Smooth muscle cell (in vitro differentiated cells): ENCODE measurements around the gene STEAP2. TPM values are rescaled to one million over a fixed set of nuclear protein-coding genes. Genes with fewer than 3 reads are reported as not detected.

Source experiments
- DNase-seq: peaks from one replicate; lab custom pipeline; 2025; ENCODE audit not compliant: unreplicated experiment; lab: John Stamatoyannopoulos, UW
- H2AFZ ChIP-seq: fragments of 200-600 bp; sonication (generic); 2 replicates; pipeline ENCODE4 v1.6.0; 2016; ENCODE audit warnings: antibody characterized with exemption, low read depth, mild to moderate bottlenecking
- H3F3A ChIP-seq: fragments of 200-600 bp; sonication (generic); 2 replicates; pipeline ENCODE4 v1.6.0; 2017; ENCODE audit warnings: antibody characterized with exemption, low read depth
- H3K27ac ChIP-seq: fragments of 200-600 bp; sonication (generic); 2 replicates; pipeline ENCODE4 v1.5.1; 2016; ENCODE audit warnings: low read depth, mild to moderate bottlenecking
- H3K27me3 ChIP-seq: fragments of 200-600 bp; sonication (generic); 2 replicates; pipeline ENCODE4 v1.6.1; 2016; ENCODE audit warnings: low read depth, mild to moderate bottlenecking
- H3K36me3 ChIP-seq: fragments of 200-600 bp; sonication (generic); 2 replicates; pipeline ENCODE4 v1.5.1; 2016; ENCODE audit warnings: low read depth
- H3K4me1 ChIP-seq: fragments of 200-600 bp; sonication (generic); 2 replicates; pipeline ENCODE4 v1.5.1; 2016; ENCODE audit warnings: low read depth
- H3K4me2 ChIP-seq: fragments of 200-600 bp; sonication (generic); 2 replicates; pipeline ENCODE4 v1.6.0; 2016; ENCODE audit warnings: mild to moderate bottlenecking
- H3K4me3 ChIP-seq: fragments of 200-600 bp; sonication (generic); 2 replicates; pipeline ENCODE4 v1.5.1; 2016; ENCODE audit warnings: mild to moderate bottlenecking
- H3K79me2 ChIP-seq: fragments of 200-600 bp; sonication (generic); 2 replicates; pipeline ENCODE4 v1.6.0; 2016; ENCODE audit warnings: low read depth, mild to moderate bottlenecking
- H3K9ac ChIP-seq: fragments of 200-600 bp; sonication (generic); 2 replicates; pipeline ENCODE4 v1.6.0; 2016; ENCODE audit warnings: low read depth
- H3K9me3 ChIP-seq: fragments of 200-600 bp; sonication (generic); replicated peaks from 2 replicates; pipeline ENCODE4 v1.5.1; 2016; ENCODE audit warnings: low read depth
- H4K20me1 ChIP-seq: fragments of 200-600 bp; sonication (generic); 2 replicates; pipeline ENCODE4 v1.6.0; 2016; ENCODE audit warnings: low read depth
- WGBS: methylation state at CpG from one replicate; pipeline ENCODE4 v1.1.7; 2016; ENCODE audit warnings: low lambda C conversion rate; 5-methylcytosine and 5-hydroxymethylcytosine counted together
- polyA plus RNA-seq: library from polyadenylated mRNA; unstranded; fragments of >200 nt; fragmentation: Nextera tagmentation; extraction: Ambion mirVana; gene quantifications from 2 replicates; pipeline ENCODE4 v1.2.1, GENCODE V29; 2016
- total RNA-seq: library from RNA; depleted of rRNA; stranded (reverse); fragments of >200 nt; gene quantifications from 2 replicates; pipeline ENCODE4 v1.2.3, GENCODE V29; 2014
- TF ChIP-seq, protein P1 (sequence below): fragments of 200-600 bp; sonication (generic); IDR thresholded peaks from 2 replicates; pipeline ENCODE4 v1.5.1; 2017; ENCODE audit warnings: borderline replicate concordance, mild to moderate bottlenecking, antibody characterized with exemption; ENCODE audit not compliant: insufficient read depth, poor library complexity, severe bottlenecking

STEAP2 gene
- total and polyA plus RNA-seq, 2 experiments from 2014 or later: 1.0 TPM; not detected in 1

DNA sequence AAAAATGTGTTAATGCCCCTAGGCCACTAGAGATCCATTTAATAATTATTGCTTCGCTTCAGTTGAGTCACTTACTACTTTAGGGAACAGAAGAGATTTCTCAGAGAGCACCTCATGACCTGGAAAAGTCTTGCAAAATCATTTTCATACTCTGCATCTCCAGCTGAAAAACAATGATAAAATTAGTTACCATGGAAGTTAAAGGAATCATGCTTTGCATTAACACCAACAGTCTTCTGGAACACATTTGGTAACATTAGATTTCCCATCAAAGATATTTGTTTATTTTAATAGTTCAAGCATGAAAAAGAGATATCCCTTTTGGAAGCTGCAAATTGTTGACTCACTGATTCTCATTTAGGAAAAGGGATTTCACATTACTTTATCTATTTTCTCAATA, 1.8 kb upstream of the STEAP2 start:
- no peak overlapping the region for H3K4me2 ChIP-seq
- whole genome bisulfite sequencing: 69% methylated on average over 1 of the region's 1 CpG
- H3K36me3 ChIP-seq: no peaks in the 10 kb centered on the region
- H3K27ac ChIP-seq: no peak overlapping the region
- H3K79me2 ChIP-seq: no peaks in the 10 kb centered on the region
- no peak overlapping the region for H2AFZ ChIP-seq
- peaks cover 7% of the 10 kb centered on the region for H3K27me3 ChIP-seq
- DNase-seq: no peak
- H4K20me1 ChIP-seq: no peaks in the 10 kb centered on the region
- TF ChIP-seq, protein P1, sequence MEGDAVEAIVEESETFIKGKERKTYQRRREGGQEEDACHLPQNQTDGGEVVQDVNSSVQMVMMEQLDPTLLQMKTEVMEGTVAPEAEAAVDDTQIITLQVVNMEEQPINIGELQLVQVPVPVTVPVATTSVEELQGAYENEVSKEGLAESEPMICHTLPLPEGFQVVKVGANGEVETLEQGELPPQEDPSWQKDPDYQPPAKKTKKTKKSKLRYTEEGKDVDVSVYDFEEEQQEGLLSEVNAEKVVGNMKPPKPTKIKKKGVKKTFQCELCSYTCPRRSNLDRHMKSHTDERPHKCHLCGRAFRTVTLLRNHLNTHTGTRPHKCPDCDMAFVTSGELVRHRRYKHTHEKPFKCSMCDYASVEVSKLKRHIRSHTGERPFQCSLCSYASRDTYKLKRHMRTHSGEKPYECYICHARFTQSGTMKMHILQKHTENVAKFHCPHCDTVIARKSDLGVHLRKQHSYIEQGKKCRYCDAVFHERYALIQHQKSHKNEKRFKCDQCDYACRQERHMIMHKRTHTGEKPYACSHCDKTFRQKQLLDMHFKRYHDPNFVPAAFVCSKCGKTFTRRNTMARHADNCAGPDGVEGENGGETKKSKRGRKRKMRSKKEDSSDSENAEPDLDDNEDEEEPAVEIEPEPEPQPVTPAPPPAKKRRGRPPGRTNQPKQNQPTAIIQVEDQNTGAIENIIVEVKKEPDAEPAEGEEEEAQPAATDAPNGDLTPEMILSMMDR: no peak
- H3K9ac ChIP-seq: no peak overlapping the region
- H3K4me3 ChIP-seq: no peak overlapping the region
- peaks cover 5% of the 10 kb centered on the region for H3K4me1 ChIP-seq
- H3K9me3 ChIP-seq: no peaks in the 10 kb centered on the region
- H3F3A ChIP-seq: peaks cover 4% of the 10 kb centered on the region

DNA sequence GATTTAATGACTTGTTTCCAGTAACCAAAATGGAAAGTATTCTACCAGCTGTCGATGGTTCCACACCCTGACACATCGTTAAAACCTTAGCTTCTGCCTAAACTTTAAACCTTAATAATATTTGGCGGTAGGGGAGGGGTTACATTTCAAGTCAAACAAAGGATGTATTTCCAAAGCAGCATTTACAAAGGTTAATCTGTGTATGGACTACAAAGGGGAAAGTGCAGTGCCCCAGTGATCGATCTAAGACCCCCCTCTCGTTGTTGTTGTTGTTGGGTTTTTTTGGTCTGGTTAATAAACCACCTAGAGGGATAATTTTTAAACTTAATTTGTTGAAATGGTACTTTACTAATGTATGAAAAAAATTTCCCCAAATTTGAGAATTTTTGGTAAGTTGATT, 1.1 kb upstream of the STEAP2 start:
- Histone ChIP-seq H2AFZ (peak overlapping the region; percentile 97), H3K4me1 (peaks cover 5% of the 10 kb centered on the region), H3K4me3 (peak overlapping the region; percentile 75), H3K79me2 (no peaks in the 10 kb centered on the region), H3K27ac (no peak overlapping the region), H4K20me1 (no peaks in the 10 kb centered on the region), H3F3A (peaks cover 4% of the 10 kb centered on the region), H3K4me2 (peak overlapping the region; percentile 97), H3K9ac (no peak overlapping the region), H3K27me3 (peaks cover 7% of the 10 kb centered on the region), H3K9me3 (no peaks in the 10 kb centered on the region), H3K36me3 (no peaks in the 10 kb centered on the region)
- no peak for DNase-seq
- 57% methylated on average over 5 of the region's 5 CpGs for WGBS
- TF ChIP-seq, protein P1: no peak

DNA sequence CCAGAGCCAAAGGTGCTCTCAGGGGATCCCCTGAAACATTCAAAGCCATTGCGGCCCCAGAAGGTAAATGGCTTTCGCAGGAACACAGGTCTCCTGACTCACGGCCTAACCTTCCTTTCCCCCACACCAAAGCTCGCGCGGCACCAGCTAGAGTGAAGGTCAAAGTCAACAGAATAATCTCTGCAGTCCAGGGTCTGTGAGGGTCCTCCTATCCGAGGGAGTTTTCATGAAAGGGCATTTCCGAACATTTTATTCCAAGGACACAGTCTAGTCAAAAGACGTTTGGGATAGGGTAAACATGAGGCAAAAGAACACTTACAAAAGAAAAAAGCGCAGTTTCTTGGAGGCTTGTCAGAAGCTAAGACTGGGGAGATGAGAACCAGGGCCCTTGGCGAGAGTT, 559 bp upstream of the STEAP2 start:
- no peaks in the 10 kb centered on the region for H3K36me3 ChIP-seq
- no peaks in the 10 kb centered on the region for H4K20me1 ChIP-seq
- no peaks in the 10 kb centered on the region for H3K79me2 ChIP-seq
- peak overlapping the region; percentile 75 for H3K4me3 ChIP-seq
- H3K27ac ChIP-seq: no peak overlapping the region
- H3F3A ChIP-seq: peaks cover 4% of the 10 kb centered on the region
- H3K4me2 ChIP-seq: peak overlapping the region; percentile 97
- peak overlapping the region; percentile 97 for H2AFZ ChIP-seq
- 7% methylated on average over 11 of the region's 11 CpGs for WGBS
- H3K9ac ChIP-seq: no peak overlapping the region
- peaks cover 5% of the 10 kb centered on the region for H3K4me1 ChIP-seq
- H3K27me3 ChIP-seq: peaks cover 7% of the 10 kb centered on the region
- DNase-seq: no peak
- TF ChIP-seq, protein P1: no peak
- H3K9me3 ChIP-seq: no peaks in the 10 kb centered on the region

DNA sequence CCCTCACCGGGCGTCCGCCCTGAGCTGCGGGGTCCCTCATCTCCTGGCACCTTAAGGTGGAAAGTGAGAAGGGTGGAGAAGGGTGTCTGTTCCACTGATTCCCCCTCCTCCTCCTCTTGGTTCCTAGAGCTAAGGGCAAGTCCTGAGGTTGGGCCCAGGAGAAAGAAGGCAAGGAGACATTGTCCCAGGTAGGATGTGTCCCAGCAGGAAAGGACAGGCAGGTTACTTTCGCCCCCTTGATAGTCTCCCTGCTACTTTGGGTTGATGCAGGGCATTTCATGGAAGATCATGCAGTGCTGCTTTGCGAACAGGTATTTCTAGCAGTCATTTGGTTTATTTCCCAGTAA, 582 bp downstream of the STEAP2 start:
- Histone ChIP-seq H3K79me2 (no peaks in the 10 kb centered on the region), H3K36me3 (no peaks in the 10 kb centered on the region), H3K4me2 (peak overlapping the region; percentile 97), H3K27me3 (peaks cover 7% of the 10 kb centered on the region), H3K4me1 (peaks cover 5% of the 10 kb centered on the region), H3K9ac (no peak overlapping the region), H3K9me3 (no peaks in the 10 kb centered on the region), H3F3A (peaks cover 4% of the 10 kb centered on the region), H3K4me3 (peak overlapping the region; percentile 75), H2AFZ (peak overlapping the region; percentile 86), H4K20me1 (no peaks in the 10 kb centered on the region), H3K27ac (no peak overlapping the region)
- TF ChIP-seq, protein P1: no peak
- WGBS: 10% methylated on average over 6 of the region's 6 CpGs
- DNase-seq: no peak
